Karpas-422 (cell line): ENCODE results near the gene ZFAND2B. TPM values are rescaled to one million over a fixed set of nuclear protein-coding genes. Genes with fewer than 3 reads are reported as not detected.

ENCODE experiments used
- DNase-seq: peaks from one replicate; pipeline ENCODE4 v3.0.0-alpha.2; 2015
- H2AFZ ChIP-seq: fragments of 200-600 bp; sonication (generic); 2 replicates; pipeline ENCODE4 v1.6.1; 2014; ENCODE audit warnings: antibody characterized with exemption, low read length, mixed read lengths
- H3K27ac ChIP-seq: fragments of 200-600 bp; sonication (generic); 2 replicates; pipeline ENCODE4 v1.5.1; 2014; ENCODE audit warnings: mild to moderate bottlenecking, low read length, moderate library complexity
- H3K27me3 ChIP-seq: fragments of 200-600 bp; sonication (generic); 2 replicates; pipeline ENCODE4 v1.6.1; 2014; ENCODE audit warnings: low read length, mixed read lengths
- H3K36me3 ChIP-seq: fragments of 200-600 bp; sonication (generic); 2 replicates; pipeline ENCODE4 v1.6.1; 2014; ENCODE audit warnings: low read length, mixed read lengths; ENCODE audit not compliant: insufficient read depth
- H3K4me1 ChIP-seq: fragments of 200-600 bp; sonication (generic); 2 replicates; pipeline ENCODE4 v1.6.1; 2014; ENCODE audit warnings: mild to moderate bottlenecking, low read length, mixed read lengths
- H3K4me2 ChIP-seq: fragments of 200-600 bp; sonication (generic); 2 replicates; pipeline ENCODE4 v1.6.1; 2014; ENCODE audit warnings: low read length, low read depth, mild to moderate bottlenecking; ENCODE audit not compliant: poor library complexity, severe bottlenecking
- H3K4me3 ChIP-seq: fragments of 200-600 bp; sonication (generic); 2 replicates; pipeline ENCODE4 v1.5.1; 2014; ENCODE audit warnings: mild to moderate bottlenecking, antibody characterized with exemption, low read length, mixed read lengths
- H3K79me2 ChIP-seq: fragments of 200-600 bp; sonication (generic); 2 replicates; pipeline ENCODE4 v1.6.1; 2014; ENCODE audit warnings: mild to moderate bottlenecking, low read length, mixed read lengths
- H3K9ac ChIP-seq: fragments of 200-600 bp; sonication (generic); 2 replicates; pipeline ENCODE4 v1.6.0; 2014; ENCODE audit warnings: low read length
- H3K9me2 ChIP-seq: fragments of 200-600 bp; sonication (generic), shearing (Covaris generic); replicated peaks from 2 replicates; pipeline ENCODE4 v1.6.0; 2014; ENCODE audit warnings: mild to moderate bottlenecking, low read length, moderate library complexity; ENCODE audit not compliant: insufficient read depth
- H3K9me3 ChIP-seq: fragments of 300-700, 200-600 bp; sonication (generic); 2 replicates; pipeline ENCODE4 v1.6.1; 2014; ENCODE audit warnings: low read length, mixed read lengths
- H4K20me1 ChIP-seq: fragments of 200-600 bp; sonication (generic); 2 replicates; pipeline ENCODE4 v1.6.1; 2014; ENCODE audit warnings: mild to moderate bottlenecking, antibody characterized with exemption, low read length, low read depth; ENCODE audit not compliant: insufficient read depth
- total RNA-seq: library from RNA; depleted of rRNA; stranded (reverse); fragments of >200 nt; shearing (Covaris generic); gene quantifications from 2 replicates; pipeline ENCODE4 v1.2.3, GENCODE V29; 2014; ENCODE audit warnings: low replicate concordance

Gene ZFAND2B
- total RNA-seq, 1 experiment from 2014 or later, result 28.0 TPM

GRCh38 chr2:219177552-219178376 is 28.8 kb upstream of the ZFAND2B start, which contains the start of gene RETREG2:
Gene RETREG2, plus strand, starts transcription at chr2:219178275. Its CDS starts 78 bp downstream, at chr2:219178353.
- H3K4me2 ChIP-seq, result peak within 1 kb of the TSS; percentile 92
- peaks cover 22% of the 10 kb centered on the region for H3K4me1 ChIP-seq
- no peaks in the 10 kb centered on the region for H3K27me3 ChIP-seq
- no peaks in the 10 kb centered on the region for H3K9me2 ChIP-seq
- H3K79me2 ChIP-seq, result peaks cover 39% of the 10 kb centered on the region
- H3K9ac ChIP-seq, result peak within 1 kb of the TSS; percentile 98
- peak within 1 kb of the TSS; percentile 76; the same call in 1 of the 2 replicates for H2AFZ ChIP-seq
- peak within 1 kb of the TSS; percentile 88 for H3K27ac ChIP-seq
- H4K20me1 ChIP-seq, result no peaks in the 10 kb centered on the region
- H3K4me3 ChIP-seq, result peak within 1 kb of the TSS; percentile 81
- H3K9me3 ChIP-seq, result no peaks in the 10 kb centered on the region
- peak; percentile 95 for DNase-seq
- peaks cover 26% of the 10 kb centered on the region for H3K36me3 ChIP-seq

- peak overlapping the region; percentile 81 for H3K4me3 ChIP-seq
- peaks cover 39% of the 10 kb centered on the region for H3K79me2 ChIP-seq
- no peaks in the 10 kb centered on the region for H4K20me1 ChIP-seq
Observed at GRCh38 chr2:219178377-219179175, 28.0 kb upstream of the ZFAND2B start.

GRCh38 chr2:219179601-219180465 is 26.7 kb upstream of the ZFAND2B start:
- DNase-seq, result no peak
- no peaks in the 10 kb centered on the region for H3K9me2 ChIP-seq
- H4K20me1 ChIP-seq, result no peaks in the 10 kb centered on the region; the same call in 1 of the 2 replicates
- H2AFZ ChIP-seq, result no peak overlapping the region
- peaks cover 31% of the 10 kb centered on the region for H3K36me3 ChIP-seq
- H3K9me3 ChIP-seq, result no peaks in the 10 kb centered on the region
- H3K27ac ChIP-seq, result no peak overlapping the region
- peak overlapping the region; percentile 81; the same call in 1 of the 2 replicates for H3K4me3 ChIP-seq
- H3K27me3 ChIP-seq, result no peaks in the 10 kb centered on the region
- peaks cover 22% of the 10 kb centered on the region for H3K4me1 ChIP-seq
- H3K9ac ChIP-seq, result peak overlapping the region; percentile 94; the same call in 1 of the 2 replicates
- H3K79me2 ChIP-seq, result peaks cover 32% of the 10 kb centered on the region
- peak overlapping the region; percentile 92 for H3K4me2 ChIP-seq

More at GRCh38 chr2:219178377-219179175, 28.0 kb upstream of the ZFAND2B start:
- peak overlapping the region; percentile 52 for H3K27ac ChIP-seq
- H3K4me1 ChIP-seq, result peaks cover 22% of the 10 kb centered on the region
- peaks cover 32% of the 10 kb centered on the region for H3K36me3 ChIP-seq
- peak overlapping the region; percentile 76; the same call in 1 of the 2 replicates for H2AFZ ChIP-seq
- peak overlapping the region; percentile 92 for H3K4me2 ChIP-seq
- peak overlapping the region; percentile 94 for H3K9ac ChIP-seq
- peak; percentile 68 for DNase-seq
- no peaks in the 10 kb centered on the region for H3K9me3 ChIP-seq
- H3K27me3 ChIP-seq, result no peaks in the 10 kb centered on the region
- no peaks in the 10 kb centered on the region for H3K9me2 ChIP-seq

- H3K79me2 ChIP-seq, result peaks cover 24% of the 10 kb centered on the region
- H3K4me2 ChIP-seq, result no peak overlapping the region
- no peak overlapping the region for H3K27ac ChIP-seq
- peaks cover 16% of the 10 kb centered on the region for H3K4me1 ChIP-seq
- H3K4me3 ChIP-seq, result no peak overlapping the region
- H3K36me3 ChIP-seq, result peaks cover 30% of the 10 kb centered on the region
- no peaks in the 10 kb centered on the region for H3K9me3 ChIP-seq
- no peaks in the 10 kb centered on the region for H3K9me2 ChIP-seq
- H2AFZ ChIP-seq, result no peak overlapping the region
- no peak for DNase-seq
- H3K9ac ChIP-seq, result no peak overlapping the region
- no peaks in the 10 kb centered on the region for H3K27me3 ChIP-seq
- H4K20me1 ChIP-seq, result no peaks in the 10 kb centered on the region; the same call in 1 of the 2 replicates
Observed at GRCh38 chr2:219180961-219181360, 25.6 kb upstream of the ZFAND2B start.

DNA sequence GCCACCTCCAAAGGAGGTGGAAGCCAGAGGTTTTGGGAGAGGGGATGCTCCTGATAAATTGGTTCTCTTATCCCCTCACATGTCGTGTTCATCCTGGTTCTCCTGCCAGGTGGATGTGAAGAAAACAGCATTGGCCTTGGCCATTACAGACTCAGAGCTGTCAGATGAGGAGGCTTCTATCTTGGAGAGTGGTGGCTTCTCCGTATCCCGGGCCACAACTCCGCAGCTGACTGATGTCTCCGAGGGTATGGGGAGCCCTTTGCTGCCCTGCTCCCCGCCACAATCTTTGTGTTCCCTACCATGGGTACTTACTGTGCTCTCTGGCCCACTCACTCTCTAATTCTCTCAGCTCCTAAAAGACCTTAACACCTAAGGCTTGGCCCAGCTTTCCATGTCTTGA is 25.1 kb upstream of the ZFAND2B start:
- H3K27me3 ChIP-seq, result no peaks in the 10 kb centered on the region
- H3K36me3 ChIP-seq, result peaks cover 30% of the 10 kb centered on the region
- no peaks in the 10 kb centered on the region for H3K9me3 ChIP-seq
- no peak overlapping the region for H3K4me2 ChIP-seq
- no peaks in the 10 kb centered on the region; the same call in 1 of the 2 replicates for H4K20me1 ChIP-seq
- H3K9me2 ChIP-seq, result no peaks in the 10 kb centered on the region
- H3K4me3 ChIP-seq, result no peak overlapping the region
- H3K27ac ChIP-seq, result no peak overlapping the region
- H3K4me1 ChIP-seq, result peaks cover 18% of the 10 kb centered on the region
- H2AFZ ChIP-seq, result no peak overlapping the region
- no peak for DNase-seq
- peaks cover 18% of the 10 kb centered on the region for H3K79me2 ChIP-seq
- H3K9ac ChIP-seq, result no peak overlapping the region

DNA sequence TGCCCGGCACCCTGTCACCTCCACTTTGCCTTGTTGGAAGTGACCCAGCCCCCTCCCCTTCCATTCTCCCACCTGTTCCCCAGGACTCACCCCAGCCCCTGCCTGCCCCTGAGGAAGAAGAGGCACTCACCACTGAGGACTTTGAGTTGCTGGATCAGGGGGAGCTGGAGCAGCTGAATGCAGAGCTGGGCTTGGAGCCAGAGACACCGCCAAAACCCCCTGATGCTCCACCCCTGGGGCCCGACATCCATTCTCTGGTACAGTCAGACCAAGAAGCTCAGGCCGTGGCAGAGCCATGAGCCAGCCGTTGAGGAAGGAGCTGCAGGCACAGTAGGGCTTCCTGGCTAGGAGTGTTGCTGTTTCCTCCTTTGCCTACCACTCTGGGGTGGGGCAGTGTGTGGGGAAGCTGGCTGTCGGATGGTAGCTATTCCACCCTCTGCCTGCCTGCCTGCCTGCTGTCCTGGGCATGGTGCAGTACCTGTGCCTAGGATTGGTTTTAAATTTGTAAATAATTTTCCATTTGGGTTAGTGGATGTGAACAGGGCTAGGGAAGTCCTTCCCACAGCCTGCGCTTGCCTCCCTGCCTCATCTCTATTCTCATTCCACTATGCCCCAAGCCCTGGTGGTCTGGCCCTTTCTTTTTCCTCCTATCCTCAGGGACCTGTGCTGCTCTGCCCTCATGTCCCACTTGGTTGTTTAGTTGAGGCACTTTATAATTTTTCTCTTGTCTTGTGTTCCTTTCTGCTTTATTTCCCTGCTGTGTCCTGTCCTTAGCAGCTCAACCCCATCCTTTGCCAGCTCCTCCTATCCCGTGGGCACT is 24.0 kb upstream of the ZFAND2B start:
- Histone ChIP-seq H4K20me1 (no peaks in the 10 kb centered on the region; the same call in 1 of the 2 replicates), H2AFZ (no peak overlapping the region), H3K9ac (no peak overlapping the region), H3K4me3 (no peak overlapping the region), H3K4me1 (peaks cover 13% of the 10 kb centered on the region), H3K27ac (no peak overlapping the region), H3K27me3 (no peaks in the 10 kb centered on the region), H3K36me3 (peaks cover 30% of the 10 kb centered on the region), H3K9me2 (no peaks in the 10 kb centered on the region), H3K4me2 (no peak overlapping the region), H3K79me2 (peaks cover 17% of the 10 kb centered on the region), H3K9me3 (no peaks in the 10 kb centered on the region)
- peak; percentile 7 for DNase-seq

- H2AFZ ChIP-seq, result no peak overlapping the region
- peaks cover 12% of the 10 kb centered on the region for H3K4me1 ChIP-seq
- no peak overlapping the region for H3K4me2 ChIP-seq
- no peak overlapping the region for H3K4me3 ChIP-seq
- DNase-seq, result peak; percentile 21
- no peaks in the 10 kb centered on the region for H3K9me2 ChIP-seq
- peaks cover 17% of the 10 kb centered on the region for H3K79me2 ChIP-seq
- H3K36me3 ChIP-seq, result peaks cover 30% of the 10 kb centered on the region
- no peak overlapping the region for H3K27ac ChIP-seq
- no peaks in the 10 kb centered on the region for H3K9me3 ChIP-seq
- H3K9ac ChIP-seq, result no peak overlapping the region
- no peaks in the 10 kb centered on the region; the same call in 1 of the 2 replicates for H4K20me1 ChIP-seq
- no peaks in the 10 kb centered on the region for H3K27me3 ChIP-seq
Observed at GRCh38 chr2:219183151-219183772, 23.3 kb upstream of the ZFAND2B start.
